GM12878 (cell line): Measurements from ENCODE around the gene TEX51.

Experiments
- EP300 ChIP-seq, 2 experiments: fragments of 150-350 bp in 1 of 2; IDR thresholded peaks; 2 replicates each; pipeline ENCODE4 v1.6.1; 2011 to 2012; ENCODE audit warnings: low read depth in 2 of 2, low read length in 2 of 2, borderline replicate concordance in 1 of 2, improper control_type of control experiment in 1 of 2, inconsistent platforms in 1 of 2; ENCODE audit not compliant: control insufficient read depth in 1 of 2
- KDM1A ChIP-seq: fragments of 200-600 bp; sonication (generic); IDR thresholded peaks from 2 replicates; pipeline ENCODE4 v1.6.1; 2016; ENCODE audit warnings: borderline replicate concordance
- MAX ChIP-seq: IDR thresholded peaks from 2 replicates; pipeline ENCODE4 v1.6.1; 2012; ENCODE audit warnings: low read depth, low read length, improper control_type of control experiment
- MXI1 ChIP-seq: fragments of 150-350 bp; IDR thresholded peaks from 2 replicates; pipeline ENCODE4 v1.6.1; 2011; ENCODE audit warnings: low read depth, mild to moderate bottlenecking, inconsistent platforms, low read length, improper control_type of control experiment
- POLR2A ChIP-seq: IDR thresholded peaks from 2 replicates; pipeline ENCODE4 v1.6.1; 2011; ENCODE audit warnings: low read depth, mild to moderate bottlenecking, low read length
- POLR2AphosphoS2 ChIP-seq: IDR thresholded peaks from 2 replicates; pipeline ENCODE4 v1.6.1; 2011; ENCODE audit warnings: low read depth, mild to moderate bottlenecking, low read length, improper control_type of control experiment, moderate library complexity
- RCOR1 ChIP-seq: conservative IDR thresholded peaks from 2 replicates; pipeline ENCODE4 v1.6.1; 2012; ENCODE audit warnings: low read depth, low read length, improper control_type of control experiment
- RELA ChIP-seq: fragments of 450-650 bp; IDR thresholded peaks from 2 replicates; pipeline ENCODE4 v1.8.0; 2014; ENCODE audit warnings: borderline replicate concordance; ENCODE audit not compliant: partially characterized antibody
- ZNF274 ChIP-seq: IDR thresholded peaks from one replicate; pipeline ENCODE4 v1.8.0; 2011; ENCODE audit not compliant: insufficient read length, insufficient read depth
- TF ChIP-seq, protein P1 (sequence below), 3 experiments: IDR thresholded peaks in 2 of 3; conservative IDR thresholded peaks in 1 of 3; 2 replicates each; pipeline ENCODE4 v1.5.1; 2011; ENCODE audit warnings: low read depth in 3 of 3, low read length in 3 of 3, mild to moderate bottlenecking in 3 of 3, control low read depth in 2 of 3, moderate library complexity in 2 of 3, inconsistent platforms in 1 of 3, mixed read lengths in 1 of 3; ENCODE audit not compliant: control insufficient read depth in 2 of 3, insufficient read depth in 1 of 3; ENCODE audit errors: extremely low read depth in 1 of 3

DNA sequence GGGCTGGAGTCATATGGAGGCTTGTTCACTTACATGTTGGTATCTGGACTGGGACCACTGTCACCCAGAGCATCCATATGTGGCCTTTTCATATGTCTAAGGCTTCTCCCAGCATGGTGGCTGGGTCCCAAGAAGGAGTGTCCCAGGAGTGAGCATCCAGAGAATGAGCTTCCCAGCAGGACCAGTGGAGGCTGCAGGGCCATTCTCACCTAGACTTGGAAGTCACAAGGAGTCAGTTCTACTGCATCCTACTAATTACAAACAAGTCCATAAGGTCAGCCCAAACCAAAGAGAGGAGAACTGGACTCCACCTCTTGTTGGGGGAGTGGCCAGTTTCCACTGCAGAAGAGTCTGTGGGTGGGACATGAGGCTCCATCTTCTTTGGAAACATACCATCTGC lies 5.1 kb upstream of the TEX51 start:
- TF ChIP-seq MXI1 (no peak), POLR2A (no peak), ZNF274 (no peak), KDM1A (no peak), POLR2AphosphoS2 (no peak), RELA (no peak), RCOR1 (no peak), EP300 (IDR thresholded peaks at IDR 0.05; ENCODE audit: borderline replicate concordance in 1 of 2, control insufficient read depth in 1 of 2, low read depth in 2 of 2, low read length in 2 of 2) (no peak), MAX (no peak)
- TF ChIP-seq, protein P1, sequence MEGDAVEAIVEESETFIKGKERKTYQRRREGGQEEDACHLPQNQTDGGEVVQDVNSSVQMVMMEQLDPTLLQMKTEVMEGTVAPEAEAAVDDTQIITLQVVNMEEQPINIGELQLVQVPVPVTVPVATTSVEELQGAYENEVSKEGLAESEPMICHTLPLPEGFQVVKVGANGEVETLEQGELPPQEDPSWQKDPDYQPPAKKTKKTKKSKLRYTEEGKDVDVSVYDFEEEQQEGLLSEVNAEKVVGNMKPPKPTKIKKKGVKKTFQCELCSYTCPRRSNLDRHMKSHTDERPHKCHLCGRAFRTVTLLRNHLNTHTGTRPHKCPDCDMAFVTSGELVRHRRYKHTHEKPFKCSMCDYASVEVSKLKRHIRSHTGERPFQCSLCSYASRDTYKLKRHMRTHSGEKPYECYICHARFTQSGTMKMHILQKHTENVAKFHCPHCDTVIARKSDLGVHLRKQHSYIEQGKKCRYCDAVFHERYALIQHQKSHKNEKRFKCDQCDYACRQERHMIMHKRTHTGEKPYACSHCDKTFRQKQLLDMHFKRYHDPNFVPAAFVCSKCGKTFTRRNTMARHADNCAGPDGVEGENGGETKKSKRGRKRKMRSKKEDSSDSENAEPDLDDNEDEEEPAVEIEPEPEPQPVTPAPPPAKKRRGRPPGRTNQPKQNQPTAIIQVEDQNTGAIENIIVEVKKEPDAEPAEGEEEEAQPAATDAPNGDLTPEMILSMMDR (IDR thresholded peaks at IDR 0.05 in 2 of 3, conservative IDR thresholded peaks at IDR 0.05 in 1 of 3; ENCODE audit: control insufficient read depth in 2 of 3, extremely low read depth in 1 of 3, insufficient read depth in 1 of 3, low read depth in 3 of 3, low read length in 3 of 3), result no peak
